Stimulated activated CD4-positive, alpha-beta T cell treated with anti-CD3 and anti-CD28 coated beads, Interleukin-15, amount 100 ng/mL, for 1 hour (primary cell): ENCODE data around the gene RAD50.
"Not testable (repeated sequence)": the region's sequence is repeated elsewhere in the genome, so short reads cannot be mapped to it uniquely, and the experiment has no call there.

ENCODE experiments used
- DNase-seq, 2 donors: peaks; one replicate each; pipeline ENCODE4 v3.0.0-alpha.2; 2020; ENCODE audit warnings: low read depth in 1 of 2, low spot score in 1 of 2

The RAD50 gene

DNA sequence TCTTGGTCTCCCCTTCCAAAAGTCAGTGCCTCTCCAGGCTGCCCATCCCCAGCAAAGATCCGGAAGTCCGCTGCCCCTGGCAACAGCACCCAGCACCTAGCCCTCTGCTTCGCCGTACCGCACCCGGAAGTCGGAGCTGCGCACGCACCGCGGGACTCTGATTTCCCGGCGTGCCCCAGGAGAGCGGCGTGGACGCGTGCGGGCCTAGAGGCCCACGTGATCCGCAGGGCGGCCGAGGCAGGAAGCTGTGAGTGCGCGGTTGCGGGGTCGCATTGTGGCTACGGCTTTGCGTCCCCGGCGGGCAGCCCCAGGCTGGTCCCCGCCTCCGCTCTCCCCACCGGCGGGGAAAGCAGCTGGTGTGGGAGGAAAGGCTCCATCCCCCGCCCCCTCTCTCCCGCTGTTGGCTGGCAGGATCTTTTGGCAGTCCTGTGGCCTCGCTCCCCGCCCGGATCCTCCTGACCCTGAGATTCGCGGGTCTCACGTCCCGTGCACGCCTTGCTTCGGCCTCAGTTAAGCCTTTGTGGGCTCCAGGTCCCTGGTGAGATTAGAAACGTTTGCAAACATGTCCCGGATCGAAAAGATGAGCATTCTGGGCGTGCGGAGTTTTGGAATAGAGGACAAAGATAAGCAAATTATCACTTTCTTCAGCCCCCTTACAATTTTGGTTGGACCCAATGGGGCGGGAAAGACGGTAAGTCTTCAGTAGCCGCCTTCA, at the start of gene RAD50:
RAD50 (plus strand) TSS at position 215 of the 715 bp plus-strand sequence; CDS start at position 563, 348 bp downstream.
- peak; percentile 79 to 87 for DNase-seq

DNA sequence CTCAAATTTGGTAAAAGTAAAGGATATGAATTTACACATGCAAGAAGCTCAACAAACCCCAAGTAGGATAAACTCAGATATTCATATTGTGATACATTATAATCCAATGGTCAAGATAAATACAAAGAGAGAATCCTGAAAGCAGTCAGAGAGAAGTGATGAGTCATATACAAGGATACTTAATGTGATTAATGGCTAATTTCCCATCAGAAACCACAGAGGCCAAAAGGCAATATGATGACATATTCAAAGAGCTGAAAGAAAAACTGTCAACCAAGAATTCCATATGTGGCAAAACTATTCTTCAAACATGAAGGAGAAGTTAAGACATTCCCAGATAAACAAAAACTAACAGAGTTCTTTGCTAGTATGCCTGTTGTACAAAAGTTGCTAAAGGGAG, 46.7 kb upstream of the RAD50 start:
- no peak for DNase-seq

DNA sequence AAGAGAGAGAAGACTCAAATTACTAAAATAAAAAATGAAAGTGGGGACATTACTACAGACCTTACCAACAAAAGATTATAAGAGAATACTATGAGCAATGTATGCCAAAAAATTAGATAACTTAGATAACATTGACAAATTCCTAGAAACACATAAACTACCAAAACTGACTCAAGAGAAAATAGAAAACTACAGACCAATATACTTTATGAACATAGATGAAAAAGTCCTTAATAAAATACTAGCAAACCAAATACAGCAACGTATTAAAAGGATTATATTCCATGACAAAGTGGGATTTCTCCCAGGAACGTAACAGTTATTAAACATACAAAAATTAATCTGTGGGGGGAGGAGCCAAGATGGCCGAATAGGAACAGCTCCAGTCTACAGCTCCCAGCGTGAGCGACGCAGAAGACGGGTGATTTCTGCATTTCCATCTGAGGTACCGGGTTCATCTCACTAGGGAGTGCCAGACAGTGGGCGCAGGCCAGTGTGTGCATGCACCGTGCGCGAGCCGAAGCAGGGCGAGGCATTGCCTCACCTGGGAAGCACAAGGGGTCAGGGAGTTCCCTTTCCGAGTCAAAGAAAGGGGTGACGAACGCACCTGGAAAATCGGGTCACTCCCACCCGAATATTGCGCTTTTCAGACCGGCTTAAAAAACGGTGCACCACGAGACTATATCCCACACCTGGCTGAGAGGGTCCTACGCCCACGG, 43.0 kb upstream of the RAD50 start:
- not testable (repeated sequence) for DNase-seq

DNA sequence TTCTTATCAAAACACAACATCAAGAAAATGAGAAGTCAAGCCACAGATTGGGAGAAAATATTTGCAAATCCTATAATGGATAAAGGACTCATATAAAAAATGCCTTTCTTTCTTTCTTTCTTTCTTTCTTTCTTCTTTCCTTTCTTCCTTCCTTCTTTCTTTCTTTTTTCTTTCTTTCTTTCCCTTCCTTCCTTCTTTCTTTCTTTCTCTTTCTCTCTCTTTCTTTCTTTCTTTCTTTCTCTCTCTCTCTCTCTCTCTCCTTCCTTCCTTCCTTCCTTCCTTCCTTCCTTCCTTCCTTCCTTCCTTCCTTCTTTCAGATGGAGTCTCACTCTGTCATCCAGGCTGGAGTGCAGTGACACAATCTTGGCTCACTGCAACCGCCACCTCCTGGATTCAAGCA, 34.7 kb upstream of the RAD50 start:
- DNase-seq: not testable (repeated sequence)

DNA sequence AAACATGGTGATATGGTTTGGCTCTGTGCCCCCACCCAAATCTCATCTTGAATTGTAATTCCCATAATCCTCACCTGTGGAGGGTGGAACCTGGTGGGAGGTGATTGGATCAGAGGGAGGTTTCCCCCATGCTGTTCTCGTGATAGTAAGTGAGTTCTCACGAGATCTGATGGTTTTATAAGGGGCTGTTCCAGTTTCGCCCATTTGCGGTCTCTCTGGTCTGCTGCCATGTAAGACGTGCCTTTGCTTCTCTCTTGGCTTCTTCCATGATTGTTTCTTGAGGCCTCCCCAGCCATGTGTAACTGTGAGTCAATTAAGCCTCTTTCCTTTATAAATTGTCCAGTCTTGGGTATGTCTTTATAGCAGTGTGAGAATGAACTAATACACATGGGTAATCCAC, 31.9 kb upstream of the RAD50 start:
- DNase-seq: not testable (repeated sequence)

DNA sequence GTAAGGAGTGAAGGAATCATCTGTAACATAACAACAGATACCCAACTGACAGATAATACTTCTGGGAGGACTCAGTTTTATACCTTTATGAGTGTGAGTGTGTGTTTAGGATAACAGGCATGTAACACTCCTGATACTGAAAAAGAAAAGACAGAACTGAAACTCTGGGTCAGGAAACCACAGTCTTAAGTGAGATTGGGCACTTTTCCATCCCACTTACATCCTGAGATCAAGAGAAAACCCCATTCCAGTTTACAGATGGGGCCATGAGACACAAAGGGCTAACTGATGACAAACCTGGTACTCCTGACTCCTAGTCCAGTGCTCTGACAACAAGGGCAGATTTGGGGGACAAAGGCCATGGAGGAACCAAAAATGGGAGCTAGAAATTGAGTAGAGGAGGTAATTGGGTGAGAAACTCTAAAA, 31.5 kb upstream of the RAD50 start:
- no peak for DNase-seq

DNA sequence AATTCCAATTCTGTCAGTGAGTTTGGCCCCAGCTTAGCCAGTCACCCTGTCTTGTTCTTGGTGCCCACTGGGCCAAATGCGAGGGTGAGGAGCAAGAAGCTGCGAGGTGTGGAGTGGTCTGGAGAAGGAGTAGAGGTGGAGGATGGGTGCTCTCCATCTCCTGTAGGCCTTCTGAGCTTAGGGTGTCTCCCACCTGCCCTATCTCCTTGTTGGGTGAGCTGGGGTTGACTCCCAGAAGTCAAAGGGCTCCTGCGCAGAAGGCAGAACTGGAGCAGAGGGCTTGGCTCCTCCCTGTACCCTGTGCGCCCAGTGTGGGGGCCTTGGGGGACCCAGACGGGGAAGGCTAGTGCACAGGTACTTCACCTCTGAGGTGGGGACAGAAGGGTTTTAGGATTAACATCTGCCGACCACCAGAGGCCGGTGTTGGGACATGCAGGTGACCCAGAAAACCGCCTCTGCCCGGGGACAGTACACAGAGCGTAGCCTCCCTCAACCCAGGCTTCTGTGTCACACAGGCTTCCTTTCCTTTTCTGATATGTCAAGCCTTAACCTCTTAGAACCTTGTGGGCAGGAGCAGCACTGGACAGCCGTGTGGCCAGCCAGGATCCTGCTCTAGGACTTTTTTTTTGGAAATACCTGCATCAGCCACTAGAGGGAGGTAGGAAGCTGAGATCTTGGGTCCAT, 30.3 kb upstream of the RAD50 start:
- no peak for DNase-seq

DNA sequence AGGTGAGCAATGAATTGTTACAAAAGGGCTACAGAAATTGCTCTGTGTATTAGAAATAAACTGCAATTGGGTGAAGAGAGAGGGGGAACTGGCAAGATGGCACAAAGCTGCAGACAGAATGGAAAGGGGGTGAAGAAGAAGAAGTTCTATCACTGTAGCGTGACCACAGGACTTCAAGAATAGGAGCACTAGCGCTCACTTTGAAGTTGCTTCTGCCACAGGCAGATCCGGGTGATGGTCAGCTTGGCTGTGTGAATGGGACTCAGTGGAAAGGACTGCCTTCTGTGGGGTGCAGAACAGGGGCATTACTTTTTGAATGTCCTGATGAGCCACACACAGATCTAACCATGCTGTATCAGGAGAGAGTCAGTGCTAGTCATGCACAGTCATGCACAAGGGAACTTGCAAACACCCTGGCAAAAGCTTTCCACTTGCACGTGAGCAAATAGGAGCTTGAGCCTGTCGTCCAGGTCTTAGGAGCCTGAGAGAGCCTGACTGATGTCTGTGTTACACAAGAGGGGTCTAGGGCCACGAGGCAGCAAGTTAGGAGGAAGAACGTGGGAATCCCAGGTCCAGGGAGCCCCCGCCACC, 29.7 kb upstream of the RAD50 start:
- DNase-seq: no peak

DNA sequence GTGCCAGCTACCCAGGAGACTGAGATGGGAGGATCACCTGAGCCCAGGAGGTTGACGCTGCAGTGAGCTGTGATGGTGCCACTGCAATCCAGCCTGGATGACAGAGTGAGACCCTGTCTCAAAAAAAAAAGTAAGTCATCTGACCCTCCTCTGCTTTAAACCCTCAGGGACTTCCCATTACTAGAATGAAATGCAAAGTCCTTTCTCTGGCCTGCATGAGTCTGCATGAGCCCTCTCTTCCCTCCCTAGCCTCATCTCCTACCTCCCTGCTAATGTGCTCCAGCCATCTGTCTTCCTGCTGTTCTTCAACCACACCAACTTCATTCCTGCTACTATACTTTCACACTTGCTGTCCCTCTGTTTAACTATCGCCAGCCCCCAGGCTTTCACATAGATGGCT, 28.8 kb upstream of the RAD50 start:
- DNase-seq: no peak

DNA sequence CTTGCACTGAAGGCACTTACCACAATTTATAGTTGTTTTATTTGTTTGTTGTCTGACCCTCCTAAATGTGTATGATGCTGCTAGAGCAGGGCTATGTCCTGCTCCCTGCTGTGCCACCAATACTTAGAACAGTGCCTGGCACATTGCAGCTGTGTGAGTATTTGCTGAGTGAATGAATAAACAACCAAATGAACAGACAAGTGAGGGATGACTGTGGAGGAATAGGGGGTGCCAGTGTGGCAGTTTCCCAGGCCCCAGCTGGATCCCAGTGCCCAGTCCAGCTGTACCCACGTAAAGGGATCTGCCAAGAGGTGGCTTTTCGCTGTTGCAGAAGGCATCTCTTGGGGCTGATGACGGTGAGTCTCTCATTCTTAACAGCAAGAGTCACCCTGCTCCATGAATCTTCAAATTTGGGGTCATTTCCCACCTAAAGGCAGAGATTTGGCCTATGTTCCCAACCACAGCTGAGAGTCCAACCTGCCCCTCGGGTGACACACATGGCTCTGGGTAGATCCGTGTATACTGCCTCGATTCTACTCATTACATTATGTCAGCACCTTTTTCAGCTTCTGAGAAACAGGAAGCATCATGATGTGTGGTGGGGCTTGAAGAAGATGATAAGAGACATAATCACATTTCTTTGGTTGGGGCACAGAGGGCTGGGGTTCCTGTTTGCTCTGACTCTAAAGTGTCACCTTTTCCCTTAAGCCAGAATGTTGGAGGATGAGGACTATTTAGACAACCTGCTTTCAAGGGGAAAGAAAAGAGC, 27.7 kb upstream of the RAD50 start:
- DNase-seq: no peak

DNA sequence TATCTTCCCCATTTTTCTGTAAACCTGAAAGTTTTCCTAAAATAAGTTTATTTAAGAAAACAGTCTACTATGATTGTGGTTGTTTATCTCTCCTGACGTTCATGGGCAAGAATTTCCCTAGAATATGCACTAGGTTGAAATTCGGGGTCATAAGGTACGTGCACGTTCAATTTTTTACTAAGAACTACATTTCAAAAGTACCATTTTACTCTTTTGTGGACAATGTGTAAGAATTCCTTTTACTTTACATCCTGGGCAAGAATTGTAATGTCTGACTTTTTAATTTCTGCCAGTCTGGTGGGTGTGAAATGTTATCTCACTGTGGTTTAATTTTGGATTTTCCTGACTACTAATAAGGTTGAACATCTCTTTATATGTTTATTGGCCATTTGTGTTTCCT, 25.8 kb upstream of the RAD50 start:
- DNase-seq: no peak

DNA sequence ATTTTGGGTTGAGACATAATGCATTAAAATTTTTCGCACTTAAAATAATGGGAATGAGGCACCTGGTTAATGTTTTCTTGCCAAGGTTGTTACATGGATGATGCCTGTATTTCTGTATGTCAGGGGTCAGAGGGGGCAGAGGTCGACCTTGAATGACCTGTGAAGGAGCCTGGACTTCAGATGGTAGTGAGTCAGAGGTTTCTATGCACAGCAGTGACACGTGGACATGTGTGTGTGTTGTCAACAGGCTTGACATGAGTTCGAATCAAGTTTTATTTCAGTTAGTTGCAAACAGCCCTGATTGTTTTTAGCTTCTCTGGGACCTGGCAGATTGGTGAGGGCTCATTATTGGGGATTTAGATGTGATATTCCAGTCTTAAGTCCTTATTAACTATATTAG, 17.1 kb upstream of the RAD50 start:
- no peak for DNase-seq

DNA sequence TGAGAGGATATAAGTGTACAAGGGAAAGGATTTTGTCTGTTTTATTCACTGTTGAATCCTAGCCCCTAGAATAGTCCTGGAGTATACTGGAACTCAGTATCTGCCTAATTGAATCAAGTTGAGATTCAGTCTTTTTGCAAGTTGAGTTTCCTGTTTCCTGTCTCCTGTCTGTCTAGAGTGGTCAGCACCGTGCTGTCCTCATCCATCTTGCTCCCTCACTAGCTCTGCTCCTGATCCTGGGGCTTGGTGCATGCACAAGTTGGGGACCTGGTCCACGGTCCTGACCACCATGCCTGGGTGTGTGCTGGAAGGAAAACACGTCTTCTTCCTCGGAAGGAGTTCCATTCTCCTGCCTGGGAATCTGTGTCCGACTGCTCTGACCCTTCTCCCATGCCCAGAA, 16.6 kb upstream of the RAD50 start:
- DNase-seq: no peak

DNA sequence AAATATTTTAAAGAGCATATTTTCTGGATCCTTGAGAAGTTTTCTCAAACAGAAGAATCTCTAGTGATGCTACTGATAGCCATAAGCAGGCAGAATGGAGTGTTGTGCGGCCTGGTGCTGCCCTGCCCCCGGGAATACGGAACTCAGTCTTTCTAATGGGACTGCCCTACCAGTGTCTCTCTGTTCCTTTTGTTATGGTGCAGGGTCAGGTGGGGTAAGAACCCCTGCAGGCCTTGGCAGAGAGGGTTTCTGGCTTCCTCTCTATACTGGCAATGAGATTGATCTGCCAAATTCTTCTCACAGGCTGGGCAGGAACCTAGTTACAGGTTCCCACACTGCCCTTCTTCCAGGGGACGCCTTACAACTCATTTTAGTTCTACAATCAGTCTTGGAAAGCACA, 16.0 kb upstream of the RAD50 start:
- DNase-seq: no peak

DNA sequence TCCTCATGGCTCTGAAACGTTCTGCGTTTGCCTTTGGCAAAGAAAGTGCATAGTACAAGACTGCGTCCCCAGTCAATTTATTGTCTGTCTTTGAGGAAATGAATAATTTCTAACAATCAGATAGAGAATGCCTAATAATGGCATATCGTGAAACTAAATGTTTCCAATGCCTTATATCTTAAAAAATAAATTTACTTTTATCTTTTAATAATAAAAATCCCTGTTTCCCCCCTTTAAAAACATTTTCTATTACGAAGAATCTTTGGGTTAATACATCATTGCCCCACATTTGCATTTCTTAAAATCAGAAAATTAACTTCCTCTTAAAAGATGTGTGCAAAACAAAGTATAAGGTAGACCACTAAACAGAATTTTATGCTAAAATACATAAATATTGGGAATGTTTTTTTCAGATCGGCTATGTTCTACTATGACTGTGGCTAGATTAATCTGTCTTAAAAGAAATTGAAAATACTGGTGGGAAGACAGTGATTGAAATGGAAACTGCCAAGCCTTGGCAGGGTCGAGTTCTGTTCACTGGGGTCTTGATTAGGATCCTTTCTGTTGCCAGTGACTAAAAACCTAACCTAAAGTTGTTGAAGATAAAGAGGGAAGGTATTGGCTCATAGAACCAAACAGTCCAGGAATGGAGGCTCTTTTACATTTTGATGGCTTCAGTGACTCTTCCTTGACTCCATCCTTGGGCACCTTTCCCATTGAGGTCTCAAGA, 13.1 kb upstream of the RAD50 start, which contains the start of gene IL5:
IL5 (minus strand) TSS at position 51 of the 730 bp plus-strand sequence; CDS start at position 7, 44 bp downstream.
- no peak for DNase-seq

DNA sequence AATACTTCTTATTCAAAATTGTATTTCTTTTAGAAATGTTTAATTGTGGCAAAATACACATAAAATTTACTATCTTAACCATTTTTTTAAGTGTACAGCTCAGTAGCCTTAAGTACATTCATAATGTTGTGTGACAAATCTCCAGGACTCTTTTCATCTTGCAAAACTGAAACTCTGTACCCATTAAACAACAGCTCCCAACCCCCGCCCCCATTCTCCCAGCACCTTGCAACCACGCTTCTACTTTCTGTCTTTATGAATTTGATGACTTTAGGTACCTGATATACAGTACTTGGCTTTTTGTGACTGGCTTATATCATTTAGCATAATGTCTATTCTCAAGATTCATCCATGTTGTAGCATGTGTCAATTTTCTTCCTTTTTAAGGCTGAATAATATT, 10.7 kb upstream of the RAD50 start:
- DNase-seq: peak in 1 of 2 donors; percentile 37

DNA sequence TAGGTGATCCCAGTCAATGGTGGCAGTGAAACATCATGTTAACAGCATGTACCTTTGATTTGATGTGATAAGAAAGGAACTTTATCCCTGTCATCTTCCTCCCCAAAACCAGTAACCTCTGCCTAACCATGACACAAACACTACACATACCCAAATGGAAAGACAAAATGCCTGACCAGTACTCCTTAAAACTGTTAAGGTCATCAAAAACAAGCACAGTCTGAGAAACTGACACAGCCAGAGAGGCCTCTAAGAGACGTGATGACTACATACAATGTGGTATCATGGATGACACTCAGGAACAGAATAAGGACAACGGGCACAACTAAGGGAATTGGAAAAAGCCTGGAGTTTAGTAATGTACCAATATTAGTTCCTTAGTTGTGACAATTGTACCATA, 9.5 kb upstream of the RAD50 start:
- DNase-seq: no peak

DNA sequence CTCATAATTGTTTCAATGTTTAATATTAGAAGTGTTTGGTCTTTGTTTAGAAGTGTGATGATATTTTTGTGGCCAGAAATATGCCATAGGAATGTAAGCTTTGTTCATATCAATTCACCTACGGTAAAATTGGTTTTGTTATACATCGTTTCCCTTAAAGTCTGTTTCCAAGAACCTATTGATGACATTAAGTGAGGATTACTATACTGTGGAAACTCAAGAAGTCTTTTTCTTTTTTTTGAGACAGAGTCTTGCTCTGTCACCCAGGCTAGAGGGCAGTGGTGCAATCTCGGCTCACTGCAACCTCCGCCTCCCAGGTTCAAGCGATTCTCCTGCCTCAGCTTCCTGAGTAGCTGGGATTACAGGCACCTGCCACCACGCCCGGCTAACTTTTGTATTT, 7.9 kb upstream of the RAD50 start:
- not testable (repeated sequence) for DNase-seq

DNA sequence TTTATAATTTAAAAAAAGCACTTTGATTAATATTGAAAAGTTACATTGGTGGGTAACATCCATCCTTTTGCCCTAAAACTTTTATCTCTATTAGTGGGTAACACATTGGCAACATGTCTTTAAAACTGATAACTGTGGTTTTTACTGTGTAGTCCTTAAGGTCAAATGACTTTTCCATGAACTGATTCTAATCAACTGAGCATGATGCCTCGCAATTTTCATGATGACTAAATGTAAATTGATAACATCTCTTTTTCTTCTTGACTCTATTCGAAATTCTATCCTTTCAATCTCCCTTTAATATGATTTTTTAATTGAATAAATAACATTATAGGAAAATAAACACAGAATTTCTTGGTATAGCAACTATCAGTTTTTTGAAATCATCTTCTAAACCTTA, 7.2 kb upstream of the RAD50 start:
- DNase-seq: no peak

DNA sequence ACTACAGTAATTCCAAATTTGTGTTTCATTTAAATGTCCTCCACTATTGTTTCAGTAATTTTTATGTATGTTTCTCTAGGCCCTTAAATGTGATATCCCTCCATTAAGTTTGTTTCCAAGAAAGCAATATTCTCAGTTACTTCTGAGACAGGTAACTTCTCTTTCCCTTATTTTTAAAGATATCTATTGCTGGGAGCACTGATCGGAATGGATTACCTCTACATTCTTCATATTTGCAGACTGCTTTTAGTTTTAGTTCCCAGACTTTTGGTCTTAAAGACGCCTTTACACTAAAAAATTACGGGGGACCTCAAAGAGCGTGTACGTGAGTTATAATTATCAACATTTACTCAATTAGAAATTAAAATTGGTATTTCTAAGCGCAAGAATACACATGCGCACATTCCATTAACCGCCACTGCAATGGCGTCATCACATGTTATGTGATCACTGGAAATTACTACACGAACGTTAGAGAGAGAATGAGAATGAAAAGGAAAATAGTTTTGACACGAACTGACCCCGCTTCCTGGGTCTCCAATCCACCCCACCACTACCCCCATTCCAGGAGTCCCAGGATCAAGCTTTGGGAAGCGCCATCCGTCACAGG, 519 bp upstream of the RAD50 start:
- DNase-seq: no peak
